ENCODE measurements around the gene ATP6V0A4.

The ATP6V0A4 gene

DNA sequence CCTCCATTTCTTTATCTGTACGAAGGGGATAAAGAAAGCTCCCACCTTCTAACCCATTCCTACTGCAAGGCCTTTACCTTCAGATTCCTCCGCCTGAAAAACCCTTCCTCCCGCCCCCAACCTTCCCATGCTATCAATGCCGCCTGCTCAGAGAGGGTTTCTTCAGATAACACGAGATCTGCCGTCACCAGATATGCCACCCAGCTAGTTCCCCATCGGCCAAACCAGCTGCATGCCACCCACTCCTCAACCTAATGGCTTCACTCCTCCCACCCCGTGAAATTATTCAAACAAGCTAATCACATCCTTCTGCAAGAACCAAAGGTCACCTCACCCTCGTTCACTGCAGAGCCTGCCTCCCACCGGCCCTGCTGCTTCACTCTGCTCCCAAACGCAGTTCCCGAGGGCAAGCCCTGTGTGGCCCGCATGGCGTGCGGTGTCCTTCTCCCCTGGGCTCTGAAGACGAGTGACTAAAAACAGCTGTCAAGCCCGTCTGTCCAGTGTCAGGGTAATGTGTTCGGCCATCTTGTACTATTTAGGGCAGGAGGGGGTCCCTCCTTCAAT lies 47.0 kb downstream of the ATP6V0A4 start:
- Histone ChIP-seq H3K4me1 (ENCODE audit: control insufficient read depth, insufficient read depth, low read length) (no peaks in the 10 kb centered on the region), H3K4me3 (ENCODE audit: low read length in 2 of 2) (no peak overlapping the region), H3K9me3 (ENCODE audit: control insufficient read depth in 2 of 2, low read length in 2 of 2) (no peaks in the 10 kb centered on the region), H3K27me3 (ENCODE audit: control insufficient read depth in 1 of 2, insufficient read depth in 2 of 2, low read length in 2 of 2) (peaks cover 0 to 7% of the 10 kb centered on the region in 2 donors), H3K36me3 (ENCODE audit: control insufficient read depth in 2 of 2, insufficient read depth in 2 of 2, low read length in 2 of 2) (no peaks in the 10 kb centered on the region), H3K9ac (ENCODE audit: low read length in 2 of 2) (no peak overlapping the region), H3K27ac (ENCODE audit: low read length) (no peak overlapping the region)

DNA sequence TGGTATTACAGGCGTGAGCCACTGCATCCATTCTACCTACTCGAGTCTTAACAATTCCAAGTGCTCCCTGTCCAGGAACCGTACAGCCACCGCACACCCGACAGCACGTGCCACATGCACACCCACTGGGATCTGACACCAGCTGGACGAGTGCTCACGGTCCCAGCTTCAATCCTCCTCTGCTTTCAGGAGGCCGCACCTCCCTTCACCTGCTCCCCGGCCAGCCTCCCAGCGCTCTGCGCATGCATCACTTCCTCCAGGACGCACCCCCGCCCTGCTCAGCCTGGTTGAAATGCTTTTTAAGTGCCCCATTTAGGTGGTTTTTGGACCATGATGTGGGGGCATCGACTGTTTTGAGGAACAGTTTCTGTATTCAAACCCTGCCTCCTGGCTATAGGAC lies 47.5 kb downstream of the ATP6V0A4 start:
- Histone ChIP-seq H3K27me3 (ENCODE audit: control insufficient read depth in 1 of 2, insufficient read depth in 2 of 2, low read length in 2 of 2) (peaks cover 0 to 7% of the 10 kb centered on the region in 2 donors), H3K27ac (ENCODE audit: low read length) (no peak overlapping the region), H3K9ac (ENCODE audit: low read length in 2 of 2) (no peak overlapping the region), H3K4me1 (ENCODE audit: control insufficient read depth, insufficient read depth, low read length) (no peaks in the 10 kb centered on the region), H3K36me3 (ENCODE audit: control insufficient read depth in 2 of 2, insufficient read depth in 2 of 2, low read length in 2 of 2) (no peaks in the 10 kb centered on the region), H3K9me3 (ENCODE audit: control insufficient read depth in 2 of 2, low read length in 2 of 2) (no peaks in the 10 kb centered on the region), H3K4me3 (ENCODE audit: low read length in 2 of 2) (no peak overlapping the region)

DNA sequence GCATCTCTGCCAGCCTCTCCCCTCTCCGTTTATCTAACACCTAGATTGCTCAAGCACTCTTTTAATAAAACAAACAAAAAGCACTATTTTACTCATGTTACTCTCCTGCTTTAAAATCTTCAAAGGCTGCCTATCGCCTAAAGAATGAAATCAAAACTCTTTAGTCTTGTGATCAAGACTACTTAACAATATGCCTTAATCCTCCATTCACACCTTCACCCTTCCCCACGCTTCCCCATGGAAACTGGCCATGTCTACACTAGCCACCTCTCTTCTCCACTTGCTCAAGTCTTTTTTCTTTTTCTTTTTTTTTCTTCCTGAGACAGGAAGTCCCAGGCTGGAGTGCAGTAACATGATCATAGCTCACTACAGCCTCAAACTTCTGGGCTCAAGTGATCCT lies 48.0 kb downstream of the ATP6V0A4 start:
- Histone ChIP-seq H3K27ac (ENCODE audit: low read length) (no peak overlapping the region), H3K9me3 (ENCODE audit: control insufficient read depth in 2 of 2, low read length in 2 of 2) (no peaks in the 10 kb centered on the region), H3K4me3 (ENCODE audit: low read length in 2 of 2) (no peak overlapping the region), H3K9ac (ENCODE audit: low read length in 2 of 2) (no peak overlapping the region), H3K27me3 (ENCODE audit: control insufficient read depth in 1 of 2, insufficient read depth in 2 of 2, low read length in 2 of 2) (peaks cover 0 to 7% of the 10 kb centered on the region in 2 donors), H3K36me3 (ENCODE audit: control insufficient read depth in 2 of 2, insufficient read depth in 2 of 2, low read length in 2 of 2) (no peaks in the 10 kb centered on the region), H3K4me1 (ENCODE audit: control insufficient read depth, insufficient read depth, low read length) (no peaks in the 10 kb centered on the region)

DNA sequence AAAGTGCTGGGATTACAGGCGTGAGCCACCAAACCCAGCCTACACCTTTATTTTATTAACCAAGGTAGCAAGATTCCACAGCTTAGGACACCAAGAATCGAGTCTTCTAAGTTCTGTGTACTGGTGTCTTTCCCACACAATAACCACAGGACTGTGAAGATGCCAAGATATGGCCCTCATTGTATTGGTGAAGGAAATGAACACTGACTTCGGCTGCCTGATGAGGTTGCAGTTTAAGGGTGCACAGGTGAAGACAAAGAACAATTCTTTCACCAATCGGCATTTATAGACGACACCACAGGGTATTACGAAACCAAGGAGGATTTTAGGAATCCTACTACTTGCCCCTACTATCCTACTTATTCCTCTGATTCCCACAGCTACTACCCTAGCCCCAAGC lies 49.3 kb downstream of the ATP6V0A4 start:
- Histone ChIP-seq H3K4me3 (ENCODE audit: low read length in 2 of 2) (no peak overlapping the region), H3K9me3 (ENCODE audit: control insufficient read depth in 2 of 2, low read length in 2 of 2) (no peaks in the 10 kb centered on the region), H3K4me1 (ENCODE audit: control insufficient read depth, insufficient read depth, low read length) (no peaks in the 10 kb centered on the region), H3K36me3 (ENCODE audit: control insufficient read depth in 2 of 2, insufficient read depth in 2 of 2, low read length in 2 of 2) (no peaks in the 10 kb centered on the region), H3K27ac (ENCODE audit: low read length) (no peak overlapping the region), H3K27me3 (ENCODE audit: control insufficient read depth in 1 of 2, insufficient read depth in 2 of 2, low read length in 2 of 2) (peaks cover 0 to 7% of the 10 kb centered on the region in 2 donors), H3K9ac (ENCODE audit: low read length in 2 of 2) (no peak overlapping the region)

DNA sequence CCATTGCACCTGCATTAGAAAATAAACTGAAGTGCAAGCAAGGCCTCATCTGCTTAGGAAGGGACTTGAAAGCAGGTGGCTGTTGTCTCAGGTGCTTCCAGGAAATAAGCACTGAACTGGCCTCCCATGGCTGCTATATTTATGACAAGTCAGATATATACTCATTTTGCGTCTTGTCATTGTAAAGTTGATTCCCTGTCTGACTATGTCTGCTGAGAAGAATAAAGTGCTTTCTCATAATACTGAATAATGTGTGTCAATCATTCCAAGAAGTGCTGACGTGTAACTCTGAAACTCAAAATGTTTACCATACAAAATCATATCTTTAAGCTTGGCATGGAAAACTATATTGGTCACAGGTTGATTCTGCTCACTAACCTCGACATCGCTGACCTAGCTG lies 51.9 kb downstream of the ATP6V0A4 start:
- Histone ChIP-seq H3K27me3 (ENCODE audit: control insufficient read depth in 1 of 2, insufficient read depth in 2 of 2, low read length in 2 of 2) (peaks cover 0 to 6% of the 10 kb centered on the region in 2 donors), H3K9me3 (ENCODE audit: control insufficient read depth in 2 of 2, low read length in 2 of 2) (no peaks in the 10 kb centered on the region), H3K4me3 (ENCODE audit: low read length in 2 of 2) (no peak overlapping the region), H3K4me1 (ENCODE audit: control insufficient read depth, insufficient read depth, low read length) (no peaks in the 10 kb centered on the region), H3K9ac (ENCODE audit: low read length in 2 of 2) (no peak overlapping the region), H3K27ac (ENCODE audit: low read length) (no peak overlapping the region), H3K36me3 (ENCODE audit: control insufficient read depth in 2 of 2, insufficient read depth in 2 of 2, low read length in 2 of 2) (no peaks in the 10 kb centered on the region)

DNA sequence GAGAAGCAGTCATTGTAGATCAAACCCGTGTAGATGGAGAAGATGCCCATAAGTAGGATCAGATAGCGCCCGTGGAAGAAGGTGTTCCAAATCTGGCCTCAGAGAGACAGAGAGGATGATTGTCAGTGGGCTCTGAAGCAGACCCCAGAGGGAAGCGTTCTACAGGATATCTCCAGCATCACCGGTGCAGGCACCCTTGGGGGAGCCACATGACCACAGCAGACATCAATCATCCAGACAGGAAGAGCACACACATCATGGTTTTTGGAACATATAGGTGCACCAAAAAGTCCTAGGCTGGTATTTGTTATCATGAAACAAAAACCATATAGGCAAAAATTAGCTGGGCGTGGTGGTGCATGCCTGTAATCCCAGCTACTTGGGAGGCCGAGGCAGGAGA lies 52.8 kb downstream of the ATP6V0A4 start:
- Histone ChIP-seq H3K4me1 (ENCODE audit: control insufficient read depth, insufficient read depth, low read length) (no peaks in the 10 kb centered on the region), H3K27ac (ENCODE audit: low read length) (no peak overlapping the region), H3K4me3 (ENCODE audit: low read length in 2 of 2) (no peak overlapping the region), H3K36me3 (ENCODE audit: control insufficient read depth in 2 of 2, insufficient read depth in 2 of 2, low read length in 2 of 2) (no peaks in the 10 kb centered on the region), H3K9me3 (ENCODE audit: control insufficient read depth in 2 of 2, low read length in 2 of 2) (no peaks in the 10 kb centered on the region), H3K27me3 (ENCODE audit: control insufficient read depth in 1 of 2, insufficient read depth in 2 of 2, low read length in 2 of 2) (no peaks in the 10 kb centered on the region), H3K9ac (ENCODE audit: low read length in 2 of 2) (no peak overlapping the region)

DNA sequence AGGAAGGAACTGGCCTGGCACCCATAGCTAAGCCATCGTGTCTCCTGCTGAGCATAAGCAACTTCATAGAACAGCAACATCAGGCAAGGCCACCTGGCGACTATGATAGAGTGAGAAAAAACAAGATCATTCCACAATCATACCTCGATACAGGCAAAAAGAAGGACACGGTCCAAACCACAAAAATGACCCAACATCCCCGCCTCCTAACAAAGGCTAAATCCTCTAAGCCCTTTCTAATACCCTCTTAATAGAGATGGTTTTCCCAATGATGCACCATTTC lies 56.6 kb downstream of the ATP6V0A4 start:
- Histone ChIP-seq H3K9me3 (ENCODE audit: control insufficient read depth in 2 of 2, low read length in 2 of 2) (no peaks in the 10 kb centered on the region), H3K36me3 (ENCODE audit: control insufficient read depth in 2 of 2, insufficient read depth in 2 of 2, low read length in 2 of 2) (no peaks in the 10 kb centered on the region), H3K27ac (ENCODE audit: low read length) (no peak overlapping the region), H3K9ac (ENCODE audit: low read length in 2 of 2) (no peak overlapping the region), H3K4me1 (ENCODE audit: control insufficient read depth, insufficient read depth, low read length) (no peaks in the 10 kb centered on the region), H3K4me3 (ENCODE audit: low read length in 2 of 2) (no peak overlapping the region), H3K27me3 (ENCODE audit: control insufficient read depth in 1 of 2, insufficient read depth in 2 of 2, low read length in 2 of 2) (no peaks in the 10 kb centered on the region)

DNA sequence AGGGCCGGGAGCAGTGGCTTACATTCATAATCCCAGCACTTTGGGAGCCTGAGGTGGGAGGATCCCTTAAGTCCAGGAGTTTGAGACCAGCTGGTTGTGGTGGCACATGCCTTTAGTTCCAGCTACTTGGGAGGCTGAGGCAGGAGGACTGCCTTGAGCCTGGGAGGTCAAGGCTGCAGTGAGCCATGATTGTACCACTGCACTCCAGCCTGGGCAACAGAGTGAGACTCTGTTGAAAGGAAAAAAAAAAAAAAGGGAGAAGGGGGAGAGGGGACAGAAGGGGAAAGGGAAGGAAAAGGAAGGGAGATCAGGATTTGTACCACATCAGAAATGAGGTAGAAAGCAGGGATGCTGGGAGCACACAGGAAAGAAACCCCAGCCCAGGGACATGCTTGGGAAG lies 58.1 kb downstream of the ATP6V0A4 start:
- Histone ChIP-seq H3K9me3 (ENCODE audit: control insufficient read depth in 2 of 2, low read length in 2 of 2) (no peaks in the 10 kb centered on the region), H3K36me3 (ENCODE audit: control insufficient read depth in 2 of 2, insufficient read depth in 2 of 2, low read length in 2 of 2) (no peaks in the 10 kb centered on the region), H3K9ac (ENCODE audit: low read length in 2 of 2) (no peak overlapping the region), H3K27ac (ENCODE audit: low read length) (no peak overlapping the region), H3K4me1 (ENCODE audit: control insufficient read depth, insufficient read depth, low read length) (no peaks in the 10 kb centered on the region), H3K4me3 (ENCODE audit: low read length in 2 of 2) (no peak overlapping the region), H3K27me3 (ENCODE audit: control insufficient read depth in 1 of 2, insufficient read depth in 2 of 2, low read length in 2 of 2) (no peaks in the 10 kb centered on the region)

DNA sequence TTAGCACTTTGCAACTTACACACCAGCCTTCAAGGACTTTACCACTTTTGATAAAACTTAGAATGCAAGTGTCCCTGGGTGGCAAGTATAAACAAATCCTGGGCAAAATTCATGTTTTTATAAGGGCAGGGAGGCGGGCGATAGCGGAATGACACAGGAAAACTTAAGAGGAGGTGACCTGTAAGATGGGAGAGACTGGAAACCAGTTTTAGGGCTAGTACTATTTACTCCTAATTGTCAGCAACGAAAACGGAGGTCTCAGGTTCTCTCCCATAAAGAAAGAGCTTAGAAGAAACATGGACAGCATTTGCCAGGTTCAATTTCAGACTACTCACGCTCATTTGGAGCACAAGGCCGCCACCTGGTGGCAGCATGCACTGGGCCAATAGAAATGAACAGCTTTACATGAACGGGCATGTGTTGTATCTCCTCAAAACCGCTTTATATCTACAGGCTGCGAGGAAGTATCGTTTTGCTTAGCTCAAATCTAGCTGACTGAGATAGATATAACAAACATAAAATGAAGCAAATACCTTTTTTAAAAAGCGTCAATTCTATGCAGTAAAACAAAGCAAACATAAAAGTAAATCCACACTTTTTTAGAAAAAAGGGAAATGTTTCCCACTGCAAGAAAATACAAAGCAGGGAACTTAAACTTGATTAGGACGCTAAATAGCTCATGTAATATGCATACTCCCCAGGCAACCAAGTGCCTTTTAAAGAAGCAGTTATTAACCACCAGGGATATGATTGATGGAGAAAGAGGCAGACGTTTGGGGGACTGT lies 59.3 kb downstream of the ATP6V0A4 start:
- Histone ChIP-seq H3K4me3 (ENCODE audit: low read length in 2 of 2) (no peak overlapping the region), H3K9me3 (ENCODE audit: control insufficient read depth in 2 of 2, low read length in 2 of 2) (no peaks in the 10 kb centered on the region), H3K36me3 (ENCODE audit: control insufficient read depth in 2 of 2, insufficient read depth in 2 of 2, low read length in 2 of 2) (no peaks in the 10 kb centered on the region), H3K27ac (ENCODE audit: low read length) (no peak overlapping the region), H3K4me1 (ENCODE audit: control insufficient read depth, insufficient read depth, low read length) (no peaks in the 10 kb centered on the region), H3K9ac (ENCODE audit: low read length in 2 of 2) (no peak overlapping the region), H3K27me3 (ENCODE audit: control insufficient read depth in 1 of 2, insufficient read depth in 2 of 2, low read length in 2 of 2) (peaks cover 0 to 2% of the 10 kb centered on the region in 2 donors)

DNA sequence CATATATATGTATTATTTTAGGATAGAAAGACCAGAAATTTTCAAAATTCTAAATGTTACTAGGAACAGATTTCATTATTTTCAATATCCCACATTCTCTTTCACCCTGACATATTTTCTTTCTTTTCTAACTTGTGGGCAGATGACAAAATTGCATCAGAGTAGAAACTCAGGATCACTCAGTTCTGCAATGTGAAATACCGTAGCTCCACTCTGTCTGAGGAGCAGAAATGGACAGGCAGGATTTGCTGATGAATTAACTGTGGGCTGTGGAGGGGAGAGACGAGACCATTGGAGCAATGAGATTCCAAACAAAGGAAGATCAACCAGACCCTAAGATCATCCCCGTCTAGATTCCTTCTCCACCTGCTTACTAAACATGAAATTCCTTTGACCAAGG lies 59.9 kb downstream of the ATP6V0A4 start:
- Histone ChIP-seq H3K4me3 (ENCODE audit: low read length in 2 of 2) (no peak overlapping the region), H3K4me1 (ENCODE audit: control insufficient read depth, insufficient read depth, low read length) (no peaks in the 10 kb centered on the region), H3K36me3 (ENCODE audit: control insufficient read depth in 2 of 2, insufficient read depth in 2 of 2, low read length in 2 of 2) (no peaks in the 10 kb centered on the region), H3K9me3 (ENCODE audit: control insufficient read depth in 2 of 2, low read length in 2 of 2) (no peaks in the 10 kb centered on the region), H3K27ac (ENCODE audit: low read length) (no peak overlapping the region), H3K27me3 (ENCODE audit: control insufficient read depth in 1 of 2, insufficient read depth in 2 of 2, low read length in 2 of 2) (peaks cover 0 to 2% of the 10 kb centered on the region in 2 donors), H3K9ac (ENCODE audit: low read length in 2 of 2) (no peak overlapping the region)

DNA sequence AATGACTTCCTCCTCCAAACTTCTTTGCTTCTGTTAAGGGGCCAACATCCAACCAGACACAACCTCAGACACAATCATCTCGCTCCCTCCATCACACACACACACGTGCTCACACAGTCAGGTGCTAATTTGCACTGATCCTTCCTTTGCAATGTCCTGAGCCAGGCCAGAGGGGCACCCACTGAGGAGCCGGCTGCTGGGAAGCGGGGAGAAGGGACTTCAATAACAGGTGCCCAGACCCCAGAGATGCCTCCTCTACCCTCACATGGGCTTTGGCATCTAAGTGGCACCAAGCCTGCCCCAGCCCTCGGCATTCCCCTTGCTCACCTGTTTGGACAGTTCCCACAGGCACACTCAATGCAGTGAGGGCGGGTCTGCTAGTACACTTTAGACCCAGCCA lies 62.6 kb downstream of the ATP6V0A4 start:
- no peaks in the 10 kb centered on the region for H3K9me3 ChIP-seq (ENCODE audit: control insufficient read depth in 2 of 2, low read length in 2 of 2)

More for the DNA sequence above, 62.6 kb downstream of the ATP6V0A4 start:
- Histone ChIP-seq H3K27me3 (ENCODE audit: control insufficient read depth in 1 of 2, insufficient read depth in 2 of 2, low read length in 2 of 2) (peaks cover 0 to 2% of the 10 kb centered on the region in 2 donors), H3K9ac (ENCODE audit: low read length in 2 of 2) (no peak overlapping the region), H3K4me3 (ENCODE audit: low read length in 2 of 2) (no peak overlapping the region), H3K27ac (ENCODE audit: low read length) (no peak overlapping the region), H3K4me1 (ENCODE audit: control insufficient read depth, insufficient read depth, low read length) (no peaks in the 10 kb centered on the region), H3K36me3 (ENCODE audit: control insufficient read depth in 2 of 2, insufficient read depth in 2 of 2, low read length in 2 of 2) (no peaks in the 10 kb centered on the region)
